Spleen (tissue), 11 donors: ENCODE data around the gene EPHB2. TPM values are rescaled to one million over a fixed set of nuclear protein-coding genes. Genes with fewer than 3 reads are reported as not detected.

ENCODE experiments used
- DNase-seq: peaks from one replicate; pipeline ENCODE4 v3.0.0-alpha.2; 2020
- H3K27ac ChIP-seq, 8 donors: fragments of 200-600 bp; sonication (generic) in 7 of 8; 1 replicate in 4 of 8; 2 replicates in 4 of 8; pipeline versions ENCODE4 v1.5.0 to v1.8.0; 2016 to 2021; ENCODE audit warnings: inconsistent platforms in 4 of 8, mild to moderate bottlenecking in 4 of 8, moderate library complexity in 1 of 8
- H3K27me3 ChIP-seq, 7 donors: fragments of 200-600 bp; sonication (generic) in 6 of 7; replicated peaks in 1 of 7; 1 replicate in 4 of 7; 2 replicates in 3 of 7; pipeline versions ENCODE4 v1.5.0 to v1.8.0; 2016 to 2021; ENCODE audit warnings: inconsistent platforms in 3 of 7, mild to moderate bottlenecking in 1 of 7
- H3K36me3 ChIP-seq, 6 donors: fragments of 200-600 bp; sonication (generic) in 5 of 6; 1 replicate in 4 of 6; 2 replicates in 2 of 6; pipeline versions ENCODE4 v1.5.0 to v1.8.0; 2016 to 2021; ENCODE audit warnings: inconsistent platforms in 2 of 6
- H3K4me1 ChIP-seq, 6 donors: fragments of 200-600 bp; sonication (generic) in 5 of 6; 1 replicate in 3 of 6; 2 replicates in 3 of 6; pipeline versions ENCODE4 v1.5.0 to v1.8.0; 2016 to 2021; ENCODE audit warnings: inconsistent platforms in 3 of 6
- H3K4me3 ChIP-seq, 8 donors: fragments of 200-600 bp; sonication (generic) in 7 of 8; 1 replicate in 4 of 8; 2 replicates in 4 of 8; pipeline versions ENCODE4 v1.5.0 to v1.8.0; 2016 to 2021; ENCODE audit warnings: inconsistent platforms in 4 of 8, mild to moderate bottlenecking in 4 of 8, moderate library complexity in 2 of 8
- H3K9me3 ChIP-seq, 8 donors: fragments of 200-600 bp; sonication (generic) in 7 of 8; 1 replicate in 4 of 8; 2 replicates in 4 of 8; pipeline versions ENCODE4 v1.5.0 to v1.8.0; 2016 to 2021; ENCODE audit warnings: inconsistent platforms in 4 of 8
- CTCF ChIP-seq, 11 experiments: fragments of 200-600 bp in 7 of 11; fragments of 450-650 bp in 4 of 11; sonication (generic) in 4 of 11; IDR thresholded peaks in 8 of 11; conservative IDR thresholded peaks in 3 of 11; 1 replicate in 7 of 11; 2 replicates in 4 of 11; pipeline versions ENCODE4 v1.4.0 to v1.8.0; 2016 to 2021; ENCODE audit warnings: antibody characterized with exemption in 11 of 11, inconsistent platforms in 4 of 11, mild to moderate bottlenecking in 1 of 11
- POLR2A ChIP-seq, 3 donors: fragments of 450-650 bp; IDR thresholded peaks; one replicate each; pipeline ENCODE4 v1.5.1; 2017; ENCODE audit warnings: antibody characterized with exemption in 3 of 3, mild to moderate bottlenecking in 1 of 3
- POLR2AphosphoS5 ChIP-seq, 3 donors: sonication (generic); formaldehyde crosslinking; IDR thresholded peaks; one replicate each; pipeline ENCODE4 v1.5.1; 2017; ENCODE audit warnings: antibody characterized with exemption in 3 of 3
- WGBS, 5 donors: extraction: QIAGEN DNeasy Blood & Tissue Kit in 3 of 5; methylation state at CpG; one replicate each; pipeline versions ENCODE4 v1.1.5 to v1.1.7; 2013 to 2018; 5-methylcytosine and 5-hydroxymethylcytosine counted together
- intact Hi-C: fragments of 100-400 bp; cut with DNase I; formaldehyde crosslinking; loops from one replicate; pipeline ENCODE4 v1.15.0; 2023; ENCODE audit warnings: low total_unique reads
- polyA plus RNA-seq, 3 donors: library from polyadenylated mRNA; stranded (reverse); fragments of 200-250 nt; gene quantifications; one replicate each; pipeline ENCODE4 v1.2.1, GENCODE V29; 2013
- total RNA-seq, 7 donors: library from RNA; depleted of rRNA in 3 of 7; stranded (reverse); fragments of >200 nt in 3 of 7; fragmentation: NEBNext Ultra II Directional in 4 of 7; extraction: Animal tissue kit (Norgen Biotek cat#: 25700) in 4 of 7; gene quantifications; one replicate each; pipeline versions ENCODE4 v1.1.0 to v1.2.1, GENCODE V29; 2016 to 2021
- donor health status: healthy with polysubstance abuse.
- donor health status: DM: no; HTN: no; CAD: no; lungs with moderate emphysema.
- donor health status: DM: no; HTN: no; CAD: no.
- donor health status: Bipolar disorder and iron deficiency.
- donor health status: healthy.
- donor health status: DM: no; HTN: no; CAD: no.
- donor health status: DM: yes; HTN: yes; CAD: no.

Gene EPHB2
- total and polyA plus RNA-seq, 10 donors: 0.67 to 9.3 (median 6.3) TPM

GRCh38 chr1:22915231-22915630, 204.6 kb downstream of the EPHB2 start:
- DNase-seq: no peak
- intact Hi-C loops: no loop called here
- no peak overlapping the region for H3K4me3 ChIP-seq
- no peak overlapping the region for H3K27ac ChIP-seq
- peaks cover 0 to 20% (median 0%) of the 10 kb centered on the region in 7 donors for H3K27me3 ChIP-seq
- no peaks in the 10 kb centered on the region for H3K36me3 ChIP-seq
- 67 to 74% (median 69%) methylated on average over 7 of the region's 7 CpGs for WGBS, 5 donors
- H3K4me1 ChIP-seq: peaks cover 0 to 20% (median 8%) of the 10 kb centered on the region in 6 donors
- no peak for TF ChIP-seq POLR2A (IDR thresholded peaks at IDR 0.05)
- TF ChIP-seq CTCF (IDR thresholded peaks at IDR 0.05 in 8 of 11, conservative IDR thresholded peaks at IDR 0.05 in 3 of 11): no peak
- TF ChIP-seq POLR2AphosphoS5 (IDR thresholded peaks at IDR 0.05): no peak
- H3K9me3 ChIP-seq: no peaks in the 10 kb centered on the region

GRCh38 chr1:22915816-22916470, 205.3 kb downstream of the EPHB2 start:
- H3K36me3 ChIP-seq: no peaks in the 10 kb centered on the region
- no peaks in the 10 kb centered on the region for H3K9me3 ChIP-seq
- intact Hi-C loops: no loop called here
- no peak overlapping the region for H3K27ac ChIP-seq
- WGBS, 5 donors: 38 to 44% (median 41%) methylated on average over 11 to 15 of the region's 15 CpGs
- DNase-seq: peak; percentile 41
- H3K27me3 ChIP-seq: peaks cover 0 to 20% (median 0%) of the 10 kb centered on the region in 7 donors
- TF ChIP-seq CTCF (IDR thresholded peaks at IDR 0.05 in 8 of 11, conservative IDR thresholded peaks at IDR 0.05 in 3 of 11) (no peak), POLR2A (IDR thresholded peaks at IDR 0.05) (no peak), POLR2AphosphoS5 (IDR thresholded peaks at IDR 0.05) (no peak)
- peaks cover 0 to 20% (median 8%) of the 10 kb centered on the region in 6 donors for H3K4me1 ChIP-seq
- H3K4me3 ChIP-seq: no peak overlapping the region

GRCh38 chr1:22916471-22916820, 205.8 kb downstream of the EPHB2 start:
- H3K4me3 ChIP-seq: no peak overlapping the region
- no peaks in the 10 kb centered on the region for H3K9me3 ChIP-seq
- H3K36me3 ChIP-seq: no peaks in the 10 kb centered on the region
- no peak for TF ChIP-seq POLR2AphosphoS5 (IDR thresholded peaks at IDR 0.05)
- no peak for TF ChIP-seq POLR2A (IDR thresholded peaks at IDR 0.05)
- TF ChIP-seq CTCF (IDR thresholded peaks at IDR 0.05 in 8 of 11, conservative IDR thresholded peaks at IDR 0.05 in 3 of 11): no peak
- no peak for DNase-seq
- H3K27ac ChIP-seq: no peak overlapping the region
- H3K27me3 ChIP-seq: peaks cover 0 to 19% (median 0%) of the 10 kb centered on the region in 7 donors
- peaks cover 0 to 22% (median 8%) of the 10 kb centered on the region in 6 donors for H3K4me1 ChIP-seq
- 60 to 69% (median 64%) methylated on average over 8 to 12 of the region's 12 CpGs for WGBS, 5 donors
- intact Hi-C loops: no loop called here

GRCh38 chr1:22917989-22918388, 207.3 kb downstream of the EPHB2 start:
- intact Hi-C loops: no loop called here
- Histone ChIP-seq H3K27me3 (peaks cover 0 to 16% (median 0%) of the 10 kb centered on the region in 7 donors), H3K4me3 (no peak overlapping the region), H3K36me3 (no peaks in the 10 kb centered on the region), H3K4me1 (peaks cover 0 to 22% (median 8%) of the 10 kb centered on the region in 6 donors), H3K27ac (no peak overlapping the region), H3K9me3 (no peaks in the 10 kb centered on the region)
- DNase-seq: no peak
- no peak for TF ChIP-seq POLR2A (IDR thresholded peaks at IDR 0.05)
- no peak for TF ChIP-seq POLR2AphosphoS5 (IDR thresholded peaks at IDR 0.05)
- TF ChIP-seq CTCF (IDR thresholded peaks at IDR 0.05 in 8 of 11, conservative IDR thresholded peaks at IDR 0.05 in 3 of 11): no peak
- WGBS, 5 donors: 73 to 99% (median 83%) methylated on average over 5 of the region's 5 CpGs
